Measurements from ENCODE around the gene CSNK2B.

CSNK2B gene

DNA sequence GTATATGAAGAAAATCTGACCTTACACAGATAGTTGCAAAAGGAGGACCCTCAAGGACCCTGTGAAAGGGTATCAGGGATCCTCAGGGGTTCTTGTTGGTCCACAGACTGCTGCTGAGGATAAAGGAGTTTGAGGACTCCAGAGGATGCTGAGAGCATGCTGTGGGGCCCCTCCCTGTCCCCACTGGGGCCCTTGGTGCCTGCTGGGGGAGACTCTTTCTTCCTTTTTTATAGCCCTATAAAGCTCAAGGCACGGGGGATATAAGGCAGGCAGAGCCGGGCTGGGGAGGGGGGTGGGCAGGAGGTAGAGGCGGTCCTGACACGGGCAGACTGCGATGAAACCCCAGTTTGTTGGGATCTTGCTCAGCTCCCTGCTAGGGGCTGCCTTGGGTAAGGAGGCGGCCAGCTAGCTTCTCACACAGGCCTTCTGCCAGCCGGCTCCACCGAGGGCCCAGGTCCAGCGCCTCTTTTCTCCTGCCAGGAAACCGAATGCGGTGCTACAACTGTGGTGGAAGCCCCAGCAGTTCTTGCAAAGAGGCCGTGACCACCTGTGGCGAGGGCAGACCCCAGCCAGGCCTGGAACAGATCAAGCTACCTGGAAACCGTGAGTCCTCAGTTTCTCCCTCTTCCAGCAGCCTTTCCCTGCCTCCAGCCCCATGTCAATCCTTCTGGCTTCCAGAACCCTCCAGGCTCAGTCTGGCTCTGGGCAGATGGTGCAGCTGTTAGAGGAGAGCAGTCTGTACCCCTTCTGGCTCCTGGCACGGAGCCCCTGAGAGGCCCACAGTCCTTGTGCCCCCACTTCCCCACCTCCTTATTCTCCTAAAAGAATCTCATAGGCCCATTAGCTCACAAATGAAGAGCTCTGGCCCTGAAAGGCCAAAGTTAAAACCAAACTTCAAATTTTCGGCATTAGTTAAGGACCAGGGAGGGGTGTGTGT, 49.4 kb downstream of the CSNK2B start, which contains the start of gene LY6G6D:
Gene LY6G6D, plus strand, starts transcription at position 327 of the 937 bp plus-strand sequence. Its CDS starts 8 bp downstream, at position 335.
- DNase-seq, result no peak

DNA sequence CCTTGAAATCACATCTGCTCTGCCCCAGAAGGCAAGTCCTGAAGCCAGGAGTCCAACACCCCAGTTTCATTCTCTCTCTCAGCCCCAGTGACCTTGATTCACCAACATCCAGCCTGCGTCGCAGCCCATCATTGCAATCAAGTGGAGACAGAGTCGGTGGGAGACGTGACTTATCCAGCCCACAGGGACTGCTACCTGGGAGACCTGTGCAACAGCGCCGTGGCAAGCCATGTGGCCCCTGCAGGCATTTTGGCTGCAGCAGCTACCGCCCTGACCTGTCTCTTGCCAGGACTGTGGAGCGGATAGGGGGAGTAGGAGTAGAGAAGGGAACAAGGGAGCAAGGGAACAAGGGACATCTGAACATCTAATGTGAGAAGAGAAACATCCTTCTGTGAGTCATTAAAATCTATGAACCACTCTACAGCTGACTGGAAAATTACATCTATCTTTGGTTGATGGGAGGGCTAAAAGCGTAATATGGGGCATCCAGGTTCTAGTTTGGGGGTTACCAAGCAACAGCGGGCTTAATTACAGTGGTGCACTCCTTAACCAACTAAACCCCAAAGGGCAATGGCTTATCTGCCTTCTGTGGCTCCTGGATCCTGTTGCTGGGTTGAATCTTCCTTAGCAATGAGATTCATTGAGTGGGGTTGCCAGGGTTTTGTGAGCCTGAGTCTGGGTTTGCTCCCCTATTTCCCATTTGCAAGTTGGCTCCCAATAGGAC, 51.8 kb downstream of the CSNK2B start:
- no peak for DNase-seq

DNA sequence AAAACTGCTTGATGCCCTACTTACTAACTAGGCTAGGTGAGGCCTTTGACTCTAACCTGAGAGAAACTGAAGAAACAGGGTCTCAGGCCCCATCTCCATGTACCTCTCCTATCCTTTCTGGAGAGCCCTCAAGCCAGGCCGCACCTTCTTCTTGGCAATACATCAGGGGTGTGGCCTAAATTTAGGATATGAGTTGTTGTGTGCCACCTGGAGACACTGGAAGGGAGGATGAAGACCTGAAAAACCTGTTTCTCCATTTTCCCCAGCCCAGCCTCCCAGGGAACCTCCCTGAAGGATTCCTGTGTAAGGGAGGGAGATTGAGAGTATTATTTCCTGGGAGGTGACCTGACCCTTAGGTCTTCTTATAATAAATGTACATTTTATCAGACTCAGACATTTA, 52.4 kb downstream of the CSNK2B start:
- no peak for DNase-seq

DNA sequence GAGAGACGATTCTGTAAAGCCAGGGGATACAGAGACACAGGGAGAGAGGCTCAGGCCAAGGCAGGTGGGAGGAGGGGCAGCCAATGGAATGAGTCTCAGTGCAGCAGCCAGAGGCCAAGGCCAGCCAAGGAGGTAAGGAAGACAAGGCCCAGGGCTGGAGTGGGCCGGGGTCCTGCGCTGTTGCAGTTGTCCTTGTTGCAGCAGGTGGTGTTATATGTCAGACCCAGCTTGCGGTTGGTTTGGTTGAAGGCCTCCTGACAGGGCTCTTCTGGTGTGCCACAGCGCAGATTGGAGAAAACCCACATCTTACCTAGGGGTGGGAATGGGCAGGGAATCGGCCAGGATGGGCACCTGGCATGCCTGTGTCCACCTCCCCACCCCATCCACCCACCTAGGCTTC, 53.1 kb downstream of the CSNK2B start:
- DNase-seq, result no peak

All from 8988T (cell line).